Activated CD4-positive, alpha-beta T cell treated with anti-CD3 and anti-CD28 coated beads for 36 hours (primary cell): ENCODE measurements around the gene PRKG1. TPM values are rescaled to one million over a fixed set of nuclear protein-coding genes. Genes with fewer than 3 reads are reported as not detected.

ENCODE experiments used
- ATAC-seq: fragments of 200-7000 bp; cut with Tn5 transposase; one replicate; pipeline ENCODE4 v1.10.0; 2021; ENCODE audit warnings: mild to moderate bottlenecking, moderate library complexity
- CTCF ChIA-PET: fragments of 350-600 bp; sonication (Branson Sonifier 250); formaldehyde crosslinking; loops from one replicate; lab custom pipeline; 2021; ENCODE audit warnings: antibody characterized with exemption; lab: Charles Lee
- POLR2A ChIA-PET: fragments of 350-600 bp; sonication (Branson Sonifier 250); formaldehyde crosslinking; loops from one replicate; lab custom pipeline; 2021; ENCODE audit warnings: antibody characterized with exemption, inconsistent platforms; lab: Charles Lee
- DNase-seq: peaks from one replicate; pipeline ENCODE4 v3.0.0-alpha.2; 2020
- H3K27ac Mint-ChIP-seq: one replicate; pipeline ENCODE4 v1.8.0; 2021; ENCODE audit warnings: mixed read lengths
- H3K27me3 Mint-ChIP-seq: one replicate; pipeline ENCODE4 v1.8.0; 2021; ENCODE audit warnings: mixed read lengths
- H3K36me3 Mint-ChIP-seq: one replicate; pipeline ENCODE4 v1.8.0; 2021; ENCODE audit warnings: low read depth, mixed read lengths
- H3K4me1 Mint-ChIP-seq: one replicate; pipeline ENCODE4 v1.8.0; 2021; ENCODE audit warnings: mixed read lengths
- H3K4me3 Mint-ChIP-seq: one replicate; pipeline ENCODE4 v1.8.0; 2021; ENCODE audit warnings: mild to moderate bottlenecking, moderate library complexity, mixed read lengths
- H3K9me3 Mint-ChIP-seq: one replicate; pipeline ENCODE4 v1.8.0; 2021; ENCODE audit warnings: low read depth, mixed read lengths
- intact Hi-C, 2 experiments: fragments of 100-400 bp; cut with DNase I in 1 of 2; cut with micrococcal nuclease in 1 of 2; formaldehyde crosslinking; loops; one replicate each; pipeline versions ENCODE4 v1.14.2 to v1.15.1; 2022 to 2024; cut with DNase I, micrococcal nuclease
- total RNA-seq, 2 experiments: library from RNA; stranded (reverse); gene quantifications; one replicate each; pipeline ENCODE4 v1.2.3, GENCODE V29; 2021

Gene PRKG1
- total RNA-seq, 2 experiments from 2014 or later: not detected

DNA sequence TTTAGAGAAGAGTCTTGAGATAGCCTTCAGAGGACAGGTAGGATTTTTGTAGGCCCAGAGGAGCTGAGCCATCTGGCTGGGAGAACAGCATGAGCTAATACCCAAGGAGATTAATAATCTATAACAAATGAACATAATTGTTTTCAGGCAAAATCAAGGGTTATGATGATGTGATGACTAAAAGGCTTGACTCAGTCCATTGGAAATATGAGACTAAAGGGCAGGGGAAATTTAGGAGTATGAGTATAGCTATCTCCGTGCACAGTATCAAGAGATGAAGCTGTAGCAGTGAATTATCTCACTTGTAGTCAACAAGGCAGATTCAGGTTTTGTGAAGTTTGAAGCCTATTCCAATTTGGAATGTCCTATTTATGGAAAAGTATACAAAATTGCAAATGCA lies 585.1 kb downstream of the PRKG1 start:
- Mint-ChIP-seq H3K27me3 (peaks cover 5% of the 10 kb centered on the region), H3K9me3 (no peaks in the 10 kb centered on the region), H3K27ac (no peak overlapping the region), H3K4me3 (no peak overlapping the region), H3K4me1 (no peaks in the 10 kb centered on the region), H3K36me3 (no peaks in the 10 kb centered on the region)
- ChIA-PET CTCF (no interaction called here), POLR2A (no interaction called here)
- ATAC-seq (no peak), DNase-seq (no peak)
- intact Hi-C loops: loop anchor here in 1 of 2 experiments (10.0 kb wide), 1 partner anchor 65 kb away; no protein-coding TSS in a partner anchor

DNA sequence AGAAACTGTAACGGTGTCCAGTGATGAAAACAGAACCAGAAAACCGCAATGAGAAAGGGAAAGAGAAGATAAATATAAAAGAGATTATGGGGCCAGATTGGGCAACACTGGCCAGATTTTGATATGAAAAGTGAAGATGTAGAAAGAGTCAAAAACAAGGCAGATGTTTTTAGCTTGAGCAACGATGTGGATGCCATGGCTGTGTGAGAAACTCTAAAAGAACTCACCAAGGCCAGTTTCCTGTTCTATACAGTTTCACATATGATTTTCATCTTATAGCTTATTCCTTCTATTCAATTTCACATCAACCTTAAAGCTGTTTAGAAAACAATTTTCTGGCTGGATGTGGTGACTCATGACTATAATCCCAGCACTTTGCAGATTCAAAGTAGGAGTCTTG lies 588.8 kb downstream of the PRKG1 start:
- H3K27me3 Mint-ChIP-seq: peaks cover 2% of the 10 kb centered on the region
- no peaks in the 10 kb centered on the region for H3K36me3 Mint-ChIP-seq
- intact Hi-C loops: no loop called here
- ATAC-seq (no peak), DNase-seq (no peak)
- H3K9me3 Mint-ChIP-seq: no peaks in the 10 kb centered on the region
- no peak overlapping the region for H3K4me3 Mint-ChIP-seq
- H3K27ac Mint-ChIP-seq: no peak overlapping the region
- ChIA-PET POLR2A (no interaction called here), CTCF (no interaction called here)
- no peaks in the 10 kb centered on the region for H3K4me1 Mint-ChIP-seq

DNA sequence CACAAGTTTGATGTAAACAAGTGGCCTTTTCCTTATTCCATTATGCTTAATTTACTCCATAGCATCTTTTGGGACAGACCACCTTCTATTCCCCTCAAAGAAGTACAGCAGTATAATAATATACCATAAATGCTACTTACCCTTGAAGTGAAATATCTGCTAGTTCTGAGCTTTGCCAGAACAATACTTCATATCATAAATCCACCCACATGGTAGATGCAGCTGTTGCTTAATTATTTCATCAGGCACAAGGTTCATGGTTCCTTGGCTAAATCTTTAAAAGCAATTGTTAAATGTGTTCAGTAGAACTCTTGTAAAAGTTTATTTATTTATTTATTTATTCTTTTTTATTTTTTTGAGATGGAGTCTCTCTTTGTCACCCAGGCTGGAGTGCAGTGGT lies 592.2 kb downstream of the PRKG1 start:
- no peaks in the 10 kb centered on the region for H3K36me3 Mint-ChIP-seq
- intact Hi-C loops: no loop called here
- POLR2A ChIA-PET: no interaction called here
- DNase-seq (no peak), ATAC-seq (no peak)
- no peaks in the 10 kb centered on the region for H3K4me1 Mint-ChIP-seq
- no peak overlapping the region for H3K27ac Mint-ChIP-seq
- no peak overlapping the region for H3K4me3 Mint-ChIP-seq
- no peaks in the 10 kb centered on the region for H3K27me3 Mint-ChIP-seq
- CTCF ChIA-PET: no interaction called here
- H3K9me3 Mint-ChIP-seq: no peaks in the 10 kb centered on the region

DNA sequence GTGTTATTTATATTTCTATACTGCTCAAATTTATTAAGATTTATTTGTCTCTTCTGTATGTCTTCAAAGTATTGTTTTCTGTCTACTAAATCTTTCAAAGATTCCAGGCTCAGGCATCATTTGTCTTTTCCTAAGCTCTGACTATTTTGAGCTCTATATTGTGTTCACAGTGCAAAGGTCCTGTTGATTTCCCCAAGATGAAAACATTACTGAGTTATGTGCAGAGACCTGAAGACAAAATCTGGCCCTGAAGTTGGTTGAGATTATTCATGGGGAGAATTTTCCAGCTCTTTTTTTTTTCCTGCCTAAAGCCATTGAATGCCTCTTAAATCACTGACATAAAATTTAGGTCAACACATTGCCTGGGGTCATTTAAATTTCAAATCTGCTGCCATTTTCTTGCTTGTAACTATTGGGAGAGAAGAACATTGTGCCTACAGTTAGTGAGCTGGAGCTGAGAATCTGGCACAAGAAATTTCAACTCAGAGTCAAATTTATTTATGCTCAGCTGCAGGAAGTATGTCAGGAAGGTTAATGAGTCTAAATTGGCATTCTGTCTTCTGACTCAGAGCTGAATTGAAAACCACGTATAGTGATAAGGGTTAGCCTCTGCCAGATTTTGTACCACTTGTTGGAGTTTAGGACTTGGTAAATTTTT lies 593.5 kb downstream of the PRKG1 start:
- CTCF ChIA-PET: interaction anchor here (2.1 kb wide), 1 partner anchor 10 kb away, joined by 6 read pairs; no protein-coding TSS in a partner anchor
- DNase-seq (no peak), ATAC-seq (no peak)
- Mint-ChIP-seq H3K36me3 (no peaks in the 10 kb centered on the region), H3K27ac (no peak overlapping the region), H3K4me3 (no peak overlapping the region), H3K27me3 (peaks cover 2% of the 10 kb centered on the region), H3K9me3 (peaks cover 3% of the 10 kb centered on the region), H3K4me1 (no peaks in the 10 kb centered on the region)
- POLR2A ChIA-PET: no interaction called here
- intact Hi-C loops: no loop called here

DNA sequence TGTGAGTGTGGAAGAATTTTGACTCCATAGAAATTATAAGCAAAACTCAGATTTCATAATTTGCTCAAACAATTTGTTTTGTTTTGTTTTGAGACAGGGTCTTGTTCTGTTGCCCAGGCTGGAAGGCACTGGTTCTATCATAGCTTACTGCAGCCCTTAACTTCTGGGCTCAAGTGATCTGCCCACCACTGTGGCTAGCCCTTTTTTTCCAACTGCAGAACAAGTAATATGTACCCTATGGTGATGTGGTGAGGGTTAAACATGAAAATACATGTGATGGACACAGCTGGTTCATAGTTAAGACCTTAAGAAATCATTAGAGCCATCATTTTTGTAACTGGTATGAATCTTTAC lies 594.0 kb downstream of the PRKG1 start:
- CTCF ChIA-PET: interaction anchor here (2.1 kb wide), 1 partner anchor 10 kb away, joined by 6 read pairs; no protein-coding TSS in a partner anchor
- Mint-ChIP-seq H3K27me3 (peaks cover 5% of the 10 kb centered on the region), H3K4me3 (no peak overlapping the region), H3K9me3 (peaks cover 3% of the 10 kb centered on the region), H3K27ac (no peak overlapping the region), H3K4me1 (no peaks in the 10 kb centered on the region), H3K36me3 (no peaks in the 10 kb centered on the region)
- POLR2A ChIA-PET: no interaction called here
- no peak for DNase-seq
- intact Hi-C loops: no loop called here
- no peak for ATAC-seq

DNA sequence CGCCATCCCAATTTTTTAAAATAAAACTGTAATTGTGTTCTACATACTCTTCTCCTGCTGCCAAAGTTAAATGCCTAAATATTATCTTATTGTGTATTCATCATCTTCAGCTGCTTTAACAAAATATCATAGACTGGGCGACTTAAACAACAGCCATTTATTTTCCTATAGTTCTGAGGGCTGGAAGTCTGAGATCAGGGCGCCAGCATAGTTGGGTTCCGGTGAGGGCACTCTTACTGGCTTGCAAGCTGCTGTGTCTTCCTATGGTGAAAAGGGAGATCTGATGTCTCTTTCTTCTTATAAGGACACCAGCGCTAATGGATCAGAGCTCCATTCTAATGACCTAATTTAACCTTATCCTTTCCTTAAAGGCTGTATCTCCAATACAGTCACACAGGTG lies 594.8 kb downstream of the PRKG1 start:
- H3K4me3 Mint-ChIP-seq: no peak overlapping the region
- CTCF ChIA-PET: no interaction called here
- no peaks in the 10 kb centered on the region for H3K4me1 Mint-ChIP-seq
- H3K27ac Mint-ChIP-seq: no peak overlapping the region
- H3K9me3 Mint-ChIP-seq: peaks cover 3% of the 10 kb centered on the region
- peaks cover 5% of the 10 kb centered on the region for H3K27me3 Mint-ChIP-seq
- H3K36me3 Mint-ChIP-seq: no peaks in the 10 kb centered on the region
- DNase-seq (no peak), ATAC-seq (no peak)
- POLR2A ChIA-PET: no interaction called here
- intact Hi-C loops: no loop called here

DNA sequence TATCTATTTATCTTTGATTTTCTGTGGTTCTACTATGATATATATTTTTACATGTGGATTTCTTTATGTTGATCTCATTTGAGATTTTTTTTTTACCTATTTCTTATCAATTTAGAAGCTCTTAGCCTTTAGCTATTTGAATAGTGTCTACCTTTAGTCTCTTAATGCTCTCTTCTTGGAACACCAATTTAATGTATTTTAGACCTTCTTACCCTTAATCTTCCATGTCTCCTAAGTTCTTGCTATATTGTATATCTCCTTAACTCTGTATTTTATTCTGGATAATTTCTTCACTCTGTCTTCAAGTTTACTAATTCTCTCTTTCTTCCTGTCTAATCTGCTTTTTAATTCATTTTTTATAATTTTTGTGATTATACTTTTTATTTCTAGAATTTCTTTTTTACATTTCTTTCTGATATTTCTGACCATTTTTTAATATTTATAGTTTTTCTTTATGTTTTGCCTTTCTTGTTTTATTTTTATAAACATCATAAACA lies 597.8 kb downstream of the PRKG1 start:
- H3K9me3 Mint-ChIP-seq: peaks cover 3% of the 10 kb centered on the region
- H3K36me3 Mint-ChIP-seq: no peaks in the 10 kb centered on the region
- ATAC-seq: no peak
- ChIA-PET CTCF (interaction anchor here (0.5 kb wide), 1 partner anchor 28 kb away, joined by 3 read pairs; no protein-coding TSS in a partner anchor), POLR2A (no interaction called here)
- no peak overlapping the region for H3K4me3 Mint-ChIP-seq
- H3K27ac Mint-ChIP-seq: no peak overlapping the region
- peaks cover 5% of the 10 kb centered on the region for H3K27me3 Mint-ChIP-seq
- no peaks in the 10 kb centered on the region for H3K4me1 Mint-ChIP-seq
- DNase-seq: no peak
- intact Hi-C loops: no loop called here

DNA sequence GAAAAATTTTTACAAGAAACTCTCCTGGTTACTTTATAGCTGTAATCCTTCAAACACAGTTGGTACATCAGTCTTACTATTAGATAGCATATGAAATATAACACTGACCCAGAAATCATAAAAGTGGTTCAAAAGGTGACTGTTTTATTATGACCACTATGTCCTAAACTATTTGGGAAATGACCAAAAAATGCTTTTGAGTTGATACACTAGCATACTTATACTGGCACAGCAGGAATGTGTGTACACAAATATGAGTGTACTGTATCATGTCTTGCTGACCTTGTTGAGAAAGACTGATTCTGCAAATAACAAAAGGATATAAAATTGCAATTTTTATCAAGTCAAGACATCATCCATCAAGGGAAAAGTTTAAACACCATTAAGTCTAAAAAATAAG lies 600.8 kb downstream of the PRKG1 start:
- no peak for ATAC-seq
- Mint-ChIP-seq H3K4me3 (no peak overlapping the region), H3K36me3 (no peaks in the 10 kb centered on the region), H3K4me1 (no peaks in the 10 kb centered on the region), H3K27ac (no peak overlapping the region), H3K27me3 (peaks cover 11% of the 10 kb centered on the region), H3K9me3 (peaks cover 3% of the 10 kb centered on the region)
- no peak for DNase-seq
- ChIA-PET POLR2A (no interaction called here), CTCF (no interaction called here)
- intact Hi-C loops: no loop called here

DNA sequence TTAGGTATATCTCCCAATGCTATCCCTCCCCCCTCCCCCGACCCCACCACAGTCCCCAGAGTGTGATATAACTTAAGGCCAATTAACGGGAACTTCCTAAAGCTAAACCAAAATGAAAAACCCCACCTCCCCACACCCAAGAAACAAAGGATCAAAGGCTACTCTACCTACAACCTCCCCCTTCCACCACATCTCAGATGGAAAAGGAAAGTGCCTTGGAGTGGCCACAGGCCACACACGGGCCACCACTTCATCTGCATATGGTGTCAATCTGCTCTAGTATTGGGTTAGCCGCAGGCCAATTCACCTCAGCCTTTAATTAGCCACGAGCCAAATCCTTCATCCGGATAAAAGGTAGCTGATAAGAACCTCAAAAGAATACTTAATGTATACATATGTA lies 605.6 kb downstream of the PRKG1 start:
- H3K4me1 Mint-ChIP-seq: no peaks in the 10 kb centered on the region
- no peaks in the 10 kb centered on the region for H3K9me3 Mint-ChIP-seq
- H3K27me3 Mint-ChIP-seq: peaks cover 17% of the 10 kb centered on the region
- intact Hi-C loops: no loop called here
- POLR2A ChIA-PET: no interaction called here
- CTCF ChIA-PET: interaction anchor here (0.6 kb wide), 1 partner anchor 153 kb away, joined by 4 read pairs; no protein-coding TSS in a partner anchor
- H3K36me3 Mint-ChIP-seq: no peaks in the 10 kb centered on the region
- DNase-seq (no peak), ATAC-seq (no peak)
- H3K27ac Mint-ChIP-seq: no peak overlapping the region
- H3K4me3 Mint-ChIP-seq: no peak overlapping the region

DNA sequence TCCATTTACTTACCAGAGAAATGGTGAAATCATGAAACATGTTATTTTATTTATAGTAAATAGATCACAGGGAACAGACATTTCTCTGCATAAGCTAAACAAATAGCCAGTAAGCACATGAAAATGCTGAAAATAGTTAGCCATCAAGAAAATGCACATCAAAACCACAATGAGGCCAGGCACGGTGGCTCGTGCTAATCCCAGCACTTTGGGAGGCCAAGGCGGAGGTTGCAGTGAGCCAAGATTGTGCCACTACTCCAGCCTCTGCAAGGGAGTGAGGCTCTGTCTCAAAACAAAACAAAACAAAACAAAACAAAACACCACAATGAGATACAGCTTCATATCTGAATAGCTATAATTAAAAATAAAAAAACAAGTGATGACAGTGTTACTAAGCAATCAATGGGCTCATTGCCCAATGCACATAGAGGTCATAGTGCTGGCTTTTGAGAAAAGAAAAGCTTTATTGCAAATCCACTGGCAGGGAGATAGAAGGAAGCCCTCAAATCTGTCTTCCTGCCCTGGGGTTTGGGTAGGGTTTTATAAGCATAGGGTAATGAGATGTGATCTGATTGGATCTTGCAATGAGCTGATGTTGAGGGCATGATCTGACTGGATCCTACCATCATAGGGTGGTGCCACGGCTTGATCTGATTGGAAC lies 608.9 kb downstream of the PRKG1 start:
- Mint-ChIP-seq H3K9me3 (no peaks in the 10 kb centered on the region), H3K27me3 (peaks cover 14% of the 10 kb centered on the region)

DNA sequence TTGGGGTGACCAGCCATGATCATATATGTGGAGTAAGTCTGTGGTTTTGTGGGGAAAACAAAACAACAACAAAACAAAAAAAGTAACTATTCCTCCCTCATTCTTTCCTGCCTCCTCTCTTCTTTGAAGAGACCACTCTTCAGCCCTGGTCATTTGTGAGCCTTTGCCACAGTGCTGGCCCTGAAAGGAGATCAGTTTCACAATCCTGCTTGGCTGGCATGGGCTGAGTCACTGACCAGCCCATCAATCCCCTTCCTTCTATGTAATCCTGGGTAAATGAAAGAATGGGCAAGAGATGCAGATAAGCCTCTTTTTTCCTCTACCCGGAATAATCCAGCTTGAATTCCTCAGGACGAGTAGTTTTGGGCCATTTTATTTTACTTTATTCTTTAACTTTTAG lies 611.5 kb downstream of the PRKG1 start:
- H3K36me3 Mint-ChIP-seq: peaks cover 2% of the 10 kb centered on the region
- ChIA-PET CTCF (no interaction called here), POLR2A (no interaction called here)
- DNase-seq (no peak), ATAC-seq (no peak)
- no peaks in the 10 kb centered on the region for H3K4me1 Mint-ChIP-seq
- H3K9me3 Mint-ChIP-seq: no peaks in the 10 kb centered on the region
- H3K4me3 Mint-ChIP-seq: no peak overlapping the region
- H3K27ac Mint-ChIP-seq: no peak overlapping the region
- intact Hi-C loops: no loop called here
- peaks cover 7% of the 10 kb centered on the region for H3K27me3 Mint-ChIP-seq

More for the DNA sequence above, 608.9 kb downstream of the PRKG1 start:
- ChIA-PET CTCF (interaction anchor here (0.7 to 1.0 kb wide), 2 partner anchors 12 to 188 kb away, joined by 3 read pairs; no protein-coding TSS in a partner anchor), POLR2A (no interaction called here)
- H3K36me3 Mint-ChIP-seq: no peaks in the 10 kb centered on the region
- no peaks in the 10 kb centered on the region for H3K4me1 Mint-ChIP-seq
- H3K4me3 Mint-ChIP-seq: no peak overlapping the region
- ATAC-seq (no peak), DNase-seq (no peak)
- H3K27ac Mint-ChIP-seq: no peak overlapping the region
- intact Hi-C loops: no loop called here

DNA sequence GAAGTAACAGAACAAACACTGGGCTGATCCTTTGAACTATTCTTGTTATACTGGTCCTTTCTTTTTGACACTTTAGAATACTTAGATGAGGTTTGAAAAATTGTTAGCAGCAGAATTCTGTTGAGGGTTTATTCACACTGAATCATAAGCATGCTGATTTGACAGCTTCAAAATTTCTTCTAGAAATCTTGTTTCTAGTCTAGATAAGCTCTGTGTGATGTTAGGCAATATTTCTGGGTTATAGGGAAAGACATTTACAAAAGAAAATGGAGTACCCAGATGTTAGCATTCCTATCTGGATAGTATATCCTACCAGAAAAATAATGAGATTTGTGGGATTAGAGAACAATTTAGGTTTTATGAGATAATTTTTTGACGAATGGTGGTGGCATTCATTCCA lies 613.0 kb downstream of the PRKG1 start:
- ATAC-seq (no peak), DNase-seq (no peak)
- Mint-ChIP-seq H3K36me3 (peaks cover 2% of the 10 kb centered on the region), H3K27me3 (peaks cover 5% of the 10 kb centered on the region), H3K9me3 (no peaks in the 10 kb centered on the region), H3K4me3 (no peak overlapping the region), H3K4me1 (no peaks in the 10 kb centered on the region), H3K27ac (no peak overlapping the region)
- intact Hi-C loops: no loop called here
- POLR2A ChIA-PET: no interaction called here
- CTCF ChIA-PET: no interaction called here
